HCEC 1CT (cell line): ENCODE measurements around the gene ARSI.

ENCODE experiments used
- DNase-seq: peaks from one replicate; pipeline ENCODE4 v3.0.0-alpha.2; 2017

ARSI gene

GRCh38 chr5:150306775-150307174 is 4.1 kb upstream of the ARSI start:
- DNase-seq: no peak

GRCh38 chr5:150305557-150305956 is 2.9 kb upstream of the ARSI start:
- DNase-seq: no peak

DNA sequence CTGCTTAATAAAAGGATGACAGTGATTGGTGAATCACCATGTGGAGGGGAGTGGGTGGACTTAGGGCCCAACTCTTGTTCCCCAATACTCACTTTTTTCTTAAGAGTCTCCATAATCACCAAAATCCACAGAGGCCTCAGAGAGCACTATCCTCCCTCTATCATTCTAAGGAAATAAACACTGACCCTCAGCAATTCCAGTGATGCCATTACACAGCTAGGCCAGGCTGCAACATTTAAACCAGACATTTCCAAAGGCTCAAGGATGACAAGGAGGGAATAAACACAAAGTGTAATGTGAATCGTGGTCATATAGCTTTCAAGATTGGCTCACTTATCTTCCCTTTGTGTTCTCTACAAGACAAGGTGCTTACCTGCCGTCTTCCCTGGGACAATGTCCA is 2.4 kb upstream of the ARSI start:
- no peak for DNase-seq

- DNase-seq: no peak
These were observed 1.9 kb upstream of the ARSI start for GRCh38 chr5:150304481-150305081.

- DNase-seq: no peak
These were observed 1.1 kb upstream of the ARSI start for GRCh38 chr5:150303660-150304386.

GRCh38 chr5:150303070-150303615 is 438 bp upstream of the ARSI start:
- no peak for DNase-seq

- no peak for DNase-seq
These were observed 804 bp downstream of the ARSI start for GRCh38 chr5:150301901-150302300.

DNA sequence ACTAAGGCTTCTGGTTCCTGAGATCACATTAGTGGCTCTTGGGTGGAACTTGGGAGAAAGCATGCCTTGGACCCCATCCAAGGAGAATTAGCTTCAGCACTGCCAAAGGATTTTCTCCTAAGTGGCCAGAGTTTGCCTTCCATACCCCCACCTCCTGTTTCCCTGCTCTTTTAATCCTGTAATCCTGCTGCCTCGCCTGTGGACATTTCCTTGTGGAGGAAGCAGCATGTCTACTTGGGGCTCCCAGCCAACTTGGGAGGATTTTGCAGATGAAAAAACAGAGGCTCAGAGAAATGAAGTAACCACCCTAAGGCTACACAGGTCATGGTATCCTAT is 1.6 kb downstream of the ARSI start:
- DNase-seq: no peak

DNA sequence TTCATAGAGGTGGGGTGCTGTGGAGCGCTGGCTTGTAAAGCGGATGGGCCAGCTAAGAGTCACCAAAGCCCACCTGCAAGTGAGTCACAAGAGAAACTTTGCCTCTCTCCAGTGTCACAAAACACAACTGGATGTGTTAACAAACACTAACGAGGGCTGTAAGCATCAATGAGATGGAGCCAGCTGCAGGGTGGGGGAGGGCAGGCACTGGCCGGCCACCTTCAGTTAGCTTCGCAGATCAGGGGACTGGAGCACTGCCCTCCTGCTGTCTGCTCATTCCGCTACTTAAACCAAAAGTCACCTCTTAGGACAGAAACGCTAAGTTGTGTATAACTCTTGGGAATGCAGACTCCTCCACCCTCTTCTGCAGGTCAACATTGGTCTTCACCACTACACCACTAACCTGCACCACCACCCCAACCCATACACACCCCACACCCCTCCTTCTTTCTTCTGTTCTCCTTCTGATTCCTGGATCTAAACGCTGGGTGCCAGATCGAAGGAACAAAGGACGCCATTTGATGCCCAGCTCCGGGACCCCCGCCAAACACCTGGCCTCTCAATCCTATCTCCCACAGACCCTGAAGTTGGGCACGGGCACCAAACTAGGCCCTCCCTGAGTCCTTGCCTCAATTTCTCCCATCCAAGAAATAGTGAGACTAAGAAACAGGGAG is 2.1 kb downstream of the ARSI start:
- DNase-seq: no peak

DNA sequence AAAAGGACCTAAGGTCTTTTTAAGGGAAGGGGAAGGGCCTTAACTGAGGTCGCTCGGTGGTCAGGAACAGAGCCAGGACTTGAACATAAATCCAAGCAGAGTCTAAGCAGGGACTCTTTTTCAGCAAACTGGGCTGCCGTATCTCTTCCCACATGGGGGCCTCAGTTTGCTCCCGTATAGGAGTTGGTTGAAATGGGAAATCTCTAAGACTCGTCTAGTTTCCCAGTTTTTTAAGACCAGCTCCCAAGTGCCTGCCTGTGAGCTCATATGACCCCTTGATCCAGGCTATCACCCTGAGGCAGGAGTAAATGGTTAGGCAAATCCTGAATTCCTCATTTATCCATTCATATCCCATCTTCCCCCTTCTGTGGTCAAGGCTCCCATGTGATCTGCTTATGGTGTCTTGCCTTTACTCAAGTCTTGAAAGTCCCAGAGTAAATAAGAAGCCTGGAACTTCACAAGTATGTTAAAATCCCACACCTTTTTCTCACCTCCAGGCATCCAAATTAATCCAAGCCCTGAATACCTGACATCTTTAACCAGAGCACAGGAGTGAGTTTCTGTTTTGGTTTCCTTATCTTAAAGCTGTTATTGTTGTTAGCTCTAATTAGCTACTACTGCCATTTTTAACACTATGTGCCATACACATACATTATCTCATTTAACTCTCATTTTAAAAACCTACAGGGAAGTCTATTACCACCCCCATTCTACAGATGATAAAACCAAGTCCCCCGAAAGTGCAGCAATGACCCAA is 3.0 kb downstream of the ARSI start:
- DNase-seq: peak; percentile 72

DNA sequence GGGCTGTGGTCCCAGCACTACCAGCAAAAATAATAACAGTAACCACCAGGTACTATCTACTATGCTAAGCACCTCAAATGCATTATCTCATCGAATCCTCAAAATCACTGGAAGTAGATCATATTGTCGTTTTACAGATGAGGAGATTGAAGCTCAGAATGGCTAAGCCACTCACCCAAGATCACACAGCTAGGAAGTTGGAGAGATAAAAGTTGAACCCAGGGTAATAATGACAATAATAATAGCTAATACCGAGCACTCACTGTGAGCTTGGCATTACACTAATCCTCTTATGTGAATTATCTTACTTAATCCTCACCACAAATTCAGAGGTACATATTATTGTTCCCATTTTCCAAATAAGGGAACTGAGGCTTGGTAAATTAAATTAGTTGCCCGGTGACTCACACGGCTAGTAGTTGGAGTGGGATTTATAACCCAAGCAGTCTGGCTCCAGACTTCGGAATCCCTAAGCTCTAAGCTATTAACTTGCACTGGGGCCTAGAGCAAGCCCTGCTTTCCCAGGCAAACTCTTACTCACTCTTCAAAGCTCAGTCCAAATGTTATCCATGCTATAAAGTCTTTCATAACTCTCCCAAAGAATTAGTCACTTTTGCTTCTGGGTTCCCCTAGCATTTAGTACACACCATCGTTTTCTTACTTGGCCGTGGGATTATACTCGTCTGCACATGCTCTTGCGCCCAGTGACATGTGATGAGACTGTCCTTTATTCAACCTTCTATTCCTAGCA is 3.8 kb downstream of the ARSI start:
- peak; percentile 99 for DNase-seq

GRCh38 chr5:150297934-150298595 is 4.6 kb downstream of the ARSI start:
- no peak for DNase-seq

- no peak for DNase-seq
These were observed 5.3 kb downstream of the ARSI start for GRCh38 chr5:150297236-150297890.

DNA sequence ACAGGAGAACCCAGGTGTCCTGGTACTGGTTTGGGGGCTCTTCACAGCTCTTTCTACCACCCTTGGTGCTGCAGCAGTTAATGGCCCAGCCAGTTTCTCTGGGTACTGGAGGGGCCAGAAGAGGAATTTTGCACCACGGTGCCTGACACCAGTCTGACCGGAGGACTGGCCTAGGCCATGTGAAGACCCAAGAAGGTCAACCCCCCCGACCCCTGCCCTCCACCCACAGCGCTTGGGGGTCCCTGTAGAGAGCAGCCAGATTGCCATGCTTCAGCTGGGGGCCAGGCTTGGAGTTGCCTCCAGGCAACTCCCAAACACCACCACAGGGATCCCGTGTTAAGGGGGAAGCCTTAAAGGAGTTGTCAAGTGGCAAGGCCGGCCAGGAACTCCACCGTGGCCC is 6.2 kb downstream of the ARSI start:
- DNase-seq: no peak

- no peak for DNase-seq
These were observed 6.8 kb downstream of the ARSI start for GRCh38 chr5:150295741-150296486.

DNA sequence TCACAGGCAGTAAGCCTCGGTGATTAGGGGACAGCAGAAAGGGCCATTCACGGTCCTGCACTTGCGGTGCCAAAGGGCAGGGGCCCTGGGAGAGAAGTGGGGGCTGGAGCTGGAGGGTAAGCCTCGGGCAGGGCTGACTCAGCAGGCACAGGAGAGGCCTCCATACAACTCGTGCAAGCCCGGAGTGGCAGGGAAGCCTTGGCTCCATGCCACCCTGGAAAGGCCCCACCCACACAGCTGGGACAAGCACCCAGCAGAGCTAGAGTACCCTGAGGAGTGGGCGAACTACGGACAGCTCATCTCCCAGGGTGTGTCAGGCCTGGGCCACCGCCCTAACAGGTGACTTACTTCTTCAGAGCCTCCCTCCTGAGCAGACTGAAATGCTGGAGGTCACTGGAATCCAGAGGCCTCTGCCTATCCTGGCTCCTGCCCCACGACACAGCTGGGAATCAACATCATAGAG is 7.5 kb downstream of the ARSI start:
- peak; percentile 37 for DNase-seq

DNA sequence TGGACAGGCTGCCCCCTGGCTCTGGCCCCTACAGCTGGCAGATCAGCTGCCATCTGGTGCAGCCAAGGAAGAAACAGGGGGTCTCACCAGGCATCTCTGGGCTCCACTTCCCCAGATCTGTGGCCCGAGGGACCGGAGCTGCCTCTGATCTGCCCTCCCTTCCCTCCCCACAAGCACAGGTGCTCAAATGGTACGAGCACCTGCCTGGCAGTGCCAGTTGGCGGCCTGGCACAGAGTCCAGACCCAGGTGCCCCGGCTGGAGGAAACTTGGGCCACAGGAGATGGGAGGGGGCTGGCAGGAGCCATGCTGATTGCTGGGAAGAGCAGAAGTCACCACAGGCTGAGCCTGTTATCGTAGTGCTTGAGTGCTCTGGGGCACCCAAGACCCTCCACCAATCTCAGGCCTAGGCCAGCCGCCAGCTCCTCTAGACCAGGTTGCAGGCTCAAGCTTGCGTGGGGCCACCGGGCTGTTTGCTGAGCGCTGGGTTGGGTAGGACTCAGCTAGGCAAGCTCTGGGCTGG is 8.1 kb downstream of the ARSI start:
- no peak for DNase-seq

- no peak for DNase-seq
These were observed 9.4 kb downstream of the ARSI start for GRCh38 chr5:150293091-150293941.
